PC-9 (cell line): ENCODE measurements around the gene GINS1. TPM values are rescaled to one million over a fixed set of nuclear protein-coding genes. Genes with fewer than 3 reads are reported as not detected.

Experiments used
- BruUV-seq: library from RNA; stranded (reverse); fragments of 400-500 nt; replicated peaks from 2 replicates; lab custom pipeline; 2021; lab: Mats Ljungman, UMichigan
- CTCF ChIA-PET: fragments of 300-600 bp; sonication (Branson Sonifier 250); formaldehyde crosslinking; loops from one replicate; lab custom pipeline; 2022; ENCODE audit warnings: antibody characterized with exemption; lab: Charles Lee
- POLR2A ChIA-PET: fragments of 300-600 bp; sonication (Branson Sonifier 250); formaldehyde crosslinking; loops from one replicate; lab custom pipeline; 2022; ENCODE audit warnings: antibody characterized with exemption; ENCODE audit not compliant: unreplicated experiment; lab: Charles Lee
- DNase-seq, 2 experiments: peaks; one replicate each; pipeline versions ENCODE4 v3.0.0 to v3.0.0-alpha.2; 2015 to 2022; ENCODE audit warnings: mixed read lengths in 1 of 2
- H2AFZ ChIP-seq: fragments of 200-600 bp; sonication (generic); 2 replicates; pipeline ENCODE4 v1.8.1; 2017; ENCODE audit warnings: antibody characterized with exemption
- H3F3A ChIP-seq: fragments of 200-600 bp; sonication (generic); 2 replicates; pipeline ENCODE4 v1.8.1; 2017; ENCODE audit warnings: antibody characterized with exemption, mild to moderate bottlenecking, low read depth; ENCODE audit not compliant: insufficient read depth
- H3K27ac ChIP-seq: fragments of 200-600 bp; sonication (generic); 2 replicates; pipeline ENCODE4 v1.6.1; 2016; ENCODE audit warnings: mixed run types
- H3K27me3 ChIP-seq: fragments of 200-600 bp; sonication (generic); 2 replicates; pipeline ENCODE4 v1.6.1; 2016; ENCODE audit warnings: low read depth, mixed run types; ENCODE audit not compliant: insufficient read depth
- H3K36me3 ChIP-seq: fragments of 200-600 bp; sonication (generic); 2 replicates; pipeline ENCODE4 v1.6.1; 2016; ENCODE audit warnings: low read depth, mixed run types
- H3K4me1 ChIP-seq: fragments of 200-600 bp; sonication (generic); replicated peaks from 2 replicates; pipeline ENCODE4 v1.6.1; 2016; ENCODE audit warnings: mixed run types; ENCODE audit not compliant: insufficient read depth
- H3K4me2 ChIP-seq: fragments of 200-600 bp; sonication (generic); 2 replicates; pipeline ENCODE4 v1.6.1; 2017; ENCODE audit warnings: mixed run types
- H3K4me3 ChIP-seq: fragments of 200-600 bp; sonication (generic); 2 replicates; pipeline ENCODE4 v1.6.1; 2016; ENCODE audit warnings: mixed run types
- H3K79me2 ChIP-seq: fragments of 200-600 bp; sonication (generic); 2 replicates; pipeline ENCODE4 v1.6.1; 2017; ENCODE audit warnings: low read depth, mixed run types
- H3K9me2 ChIP-seq: fragments of 200-600 bp; sonication (generic); 2 replicates; pipeline ENCODE4 v1.8.1; 2017; ENCODE audit warnings: mild to moderate bottlenecking; ENCODE audit not compliant: insufficient read depth
- H3K9me3 ChIP-seq: fragments of 200-600 bp; sonication (generic); 2 replicates; pipeline ENCODE4 v1.8.1; 2016; ENCODE audit warnings: low read depth; ENCODE audit not compliant: insufficient read depth
- H4K20me1 ChIP-seq: fragments of 200-600 bp; sonication (generic); 2 replicates; pipeline ENCODE4 v1.8.1; 2017; ENCODE audit not compliant: insufficient read depth
- CTCF ChIP-seq: fragments of 200-600 bp; sonication (generic); conservative IDR thresholded peaks from 2 replicates; pipeline ENCODE4 v1.6.1; 2017; ENCODE audit warnings: mixed run types, antibody characterized with exemption, mild to moderate bottlenecking, moderate library complexity
- EZH2 ChIP-seq: fragments of 200-600 bp; sonication (generic); IDR thresholded peaks from 2 replicates; pipeline ENCODE4 v1.8.0; 2017; ENCODE audit warnings: antibody characterized with exemption, low read depth
- intact Hi-C: fragments of 100-400 bp; cut with micrococcal nuclease; formaldehyde crosslinking; loops from one replicate; pipeline ENCODE4 v1.10.0; 2022; ENCODE audit not compliant: unreplicated experiment
- total RNA-seq: library from RNA; stranded (reverse); gene quantifications from 2 replicates; pipeline ENCODE4 v1.2.3, GENCODE V29; 2021

GINS1 gene
- total RNA-seq, 1 experiment from 2014 or later = 27.8 TPM

DNA sequence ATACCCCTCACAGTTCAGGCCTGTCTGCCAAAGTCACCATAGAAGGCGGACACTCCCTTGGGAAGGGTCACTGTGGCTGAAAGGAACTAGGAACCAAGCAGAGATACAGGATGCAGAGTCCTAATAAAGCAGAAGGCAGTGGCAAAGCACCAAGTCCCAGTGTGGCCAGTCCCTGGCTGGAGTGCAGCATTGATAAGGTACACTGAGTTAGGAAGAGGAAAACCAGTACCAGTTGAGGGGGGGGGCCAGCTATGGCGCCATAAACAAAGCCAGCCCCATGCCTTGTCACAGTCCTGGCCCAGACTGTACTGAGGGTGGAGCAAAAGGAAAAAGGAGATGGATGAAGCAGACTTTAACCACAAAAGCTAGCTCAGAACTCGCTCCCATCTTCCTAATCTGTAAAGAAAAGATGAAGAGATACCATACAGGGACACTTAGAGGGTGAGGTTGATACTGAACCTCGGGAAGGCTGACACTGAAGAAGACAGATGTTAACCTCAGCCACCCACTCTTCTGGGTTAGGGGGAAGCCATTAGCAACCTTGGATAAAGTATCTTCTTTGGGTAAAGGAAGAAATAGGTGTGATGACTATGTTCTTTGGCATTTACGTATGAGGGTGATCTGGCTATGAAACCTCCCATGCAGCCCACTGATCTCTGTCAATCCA lies 24.6 kb upstream of the GINS1 start:
- POLR2A ChIA-PET = no interaction called here
- H3K9me3 ChIP-seq = no peaks in the 10 kb centered on the region
- peaks cover 90% of the 10 kb centered on the region for H3K79me2 ChIP-seq
- no peaks in the 10 kb centered on the region for H3K9me2 ChIP-seq
- H3K4me1 ChIP-seq = peaks cover 21% of the 10 kb centered on the region
- H3K36me3 ChIP-seq = 0 out of 2 replicates have a peak, but pooled peaks cover 5% of the 10 kb centered on the region
- intact Hi-C loops = no loop called here
- no peaks in the 10 kb centered on the region for H3K27me3 ChIP-seq
- no peaks in the 10 kb centered on the region for H4K20me1 ChIP-seq
- DNase-seq = no peak
- CTCF ChIA-PET = no interaction called here
- TF ChIP-seq CTCF (no peak), EZH2 (no peak)
- H3F3A ChIP-seq = peaks cover 10% of the 10 kb centered on the region
- no peak overlapping the region for H3K27ac ChIP-seq
- no peak overlapping the region for H3K4me2 ChIP-seq
- no peak overlapping the region for H3K4me3 ChIP-seq
- no TSS peak for BruUV-seq
- H2AFZ ChIP-seq = no peak overlapping the region

DNA sequence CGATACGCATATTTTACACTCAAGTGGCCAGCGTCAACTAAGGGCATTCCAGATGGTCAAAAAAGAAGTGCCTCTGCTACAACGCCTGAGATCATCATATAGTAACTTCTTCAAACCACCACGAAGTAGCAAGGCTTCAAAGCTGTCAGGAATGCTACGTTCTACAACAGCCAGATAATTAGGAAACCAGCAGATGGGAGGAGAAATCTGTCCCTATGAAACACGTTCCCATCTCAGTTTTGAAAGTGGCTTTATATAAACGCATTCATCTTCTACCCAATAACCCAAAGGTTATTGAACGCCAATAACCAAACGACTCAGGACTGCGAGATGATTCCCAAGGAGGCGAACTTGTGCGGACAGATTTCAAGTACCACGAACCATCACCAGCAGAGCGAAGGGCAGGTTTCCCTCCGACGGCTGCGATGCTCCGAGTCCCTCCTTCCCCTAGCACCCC lies 18.0 kb upstream of the GINS1 start:
- BruUV-seq = no TSS peak
- H3K9me2 ChIP-seq = no peaks in the 10 kb centered on the region
- H3F3A ChIP-seq = peaks cover 18% of the 10 kb centered on the region
- TF ChIP-seq CTCF (no peak), EZH2 (no peak)
- H3K79me2 ChIP-seq = peaks cover 55% of the 10 kb centered on the region
- CTCF ChIA-PET = no interaction called here
- intact Hi-C loops = no loop called here
- no peak for DNase-seq
- no peaks in the 10 kb centered on the region for H3K27me3 ChIP-seq
- peak overlapping the region; percentile 93 for H3K4me3 ChIP-seq
- peak overlapping the region; percentile 99 for H3K4me2 ChIP-seq
- peak overlapping the region; percentile 95 for H2AFZ ChIP-seq
- no peaks in the 10 kb centered on the region for H4K20me1 ChIP-seq
- H3K4me1 ChIP-seq = peaks cover 29% of the 10 kb centered on the region
- no peaks in the 10 kb centered on the region for H3K36me3 ChIP-seq
- POLR2A ChIA-PET = interaction anchor here (0.6 kb wide), 1 partner anchor 1756 kb away, joined by 7 read pairs; no protein-coding TSS in a partner anchor
- peak overlapping the region; percentile 48 for H3K27ac ChIP-seq
- no peaks in the 10 kb centered on the region for H3K9me3 ChIP-seq

DNA sequence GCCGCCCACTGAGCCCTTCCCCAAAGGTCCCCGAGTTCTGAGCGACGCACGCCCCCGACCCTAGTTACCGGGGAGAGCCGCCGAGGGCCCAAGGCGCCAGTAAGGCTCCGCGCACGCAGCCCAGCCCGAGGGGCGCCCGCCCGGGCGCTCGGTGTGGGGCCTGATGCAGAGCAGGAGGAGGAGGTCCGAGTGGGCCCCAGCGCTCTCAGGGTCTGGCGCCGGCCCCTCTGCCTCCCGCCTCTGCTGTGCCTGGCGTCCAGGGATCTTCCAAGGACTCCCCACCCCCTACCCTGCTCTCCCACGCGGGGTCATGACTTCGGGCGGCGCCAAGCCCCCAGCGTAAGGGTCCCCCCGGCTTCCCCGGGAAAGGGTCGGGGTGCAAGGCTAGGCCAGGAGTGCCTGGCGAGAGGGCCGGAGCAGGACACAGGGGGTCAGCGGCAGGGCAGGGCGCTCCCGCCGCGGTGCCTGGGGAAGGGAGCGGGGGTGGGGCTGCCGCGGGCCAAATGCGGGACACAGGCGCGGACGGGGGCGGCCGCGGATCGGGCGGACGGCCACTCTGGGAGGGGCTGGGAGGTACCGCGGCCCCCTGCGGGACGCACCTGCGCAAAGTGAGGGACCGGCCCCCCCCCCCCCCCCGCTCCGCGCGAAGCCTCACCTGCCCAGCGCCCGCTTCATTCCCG lies 17.5 kb upstream of the GINS1 start:
- no peaks in the 10 kb centered on the region for H3K36me3 ChIP-seq
- peak overlapping the region; percentile 95 for H2AFZ ChIP-seq
- BruUV-seq = no TSS peak
- peak overlapping the region; percentile 93 for H3K4me3 ChIP-seq
- H3K9me2 ChIP-seq = no peaks in the 10 kb centered on the region
- H3K27ac ChIP-seq = peak overlapping the region; percentile 48
- peak overlapping the region; percentile 99 for H3K4me2 ChIP-seq
- peaks cover 23% of the 10 kb centered on the region for H3K4me1 ChIP-seq
- no peaks in the 10 kb centered on the region for H4K20me1 ChIP-seq
- intact Hi-C loops = loop anchor here (2.0 kb wide), 1 partner anchor 79 kb away; no protein-coding TSS in a partner anchor
- peak in 1 of 2 experiments; percentile 32 for DNase-seq
- no peaks in the 10 kb centered on the region for H3K9me3 ChIP-seq
- no peaks in the 10 kb centered on the region for H3K27me3 ChIP-seq
- peaks cover 49% of the 10 kb centered on the region for H3K79me2 ChIP-seq
- POLR2A ChIA-PET = interaction anchor here (0.6 kb wide), 1 partner anchor 1757 kb away, joined by 7 read pairs; no protein-coding TSS in a partner anchor
- peaks cover 13% of the 10 kb centered on the region for H3F3A ChIP-seq
- CTCF ChIA-PET = no interaction called here
- no peak for TF ChIP-seq CTCF
- no peak for TF ChIP-seq EZH2
